Activated gamma-delta T cell treated with anti-CD3 and anti-CD28 coated beads, Interleukin-2, amount 50 U/mL, for 16 hours (primary cell): ENCODE measurements around the gene RPL7A.
"Not testable (repeated sequence)": the region's sequence is repeated elsewhere in the genome, so short reads cannot be mapped to it uniquely, and the experiment has no call there.

Experiments
- DNase-seq: peaks from one replicate; pipeline ENCODE4 v3.0.0-alpha.2; 2020; ENCODE audit warnings: low read depth

Gene RPL7A

DNA sequence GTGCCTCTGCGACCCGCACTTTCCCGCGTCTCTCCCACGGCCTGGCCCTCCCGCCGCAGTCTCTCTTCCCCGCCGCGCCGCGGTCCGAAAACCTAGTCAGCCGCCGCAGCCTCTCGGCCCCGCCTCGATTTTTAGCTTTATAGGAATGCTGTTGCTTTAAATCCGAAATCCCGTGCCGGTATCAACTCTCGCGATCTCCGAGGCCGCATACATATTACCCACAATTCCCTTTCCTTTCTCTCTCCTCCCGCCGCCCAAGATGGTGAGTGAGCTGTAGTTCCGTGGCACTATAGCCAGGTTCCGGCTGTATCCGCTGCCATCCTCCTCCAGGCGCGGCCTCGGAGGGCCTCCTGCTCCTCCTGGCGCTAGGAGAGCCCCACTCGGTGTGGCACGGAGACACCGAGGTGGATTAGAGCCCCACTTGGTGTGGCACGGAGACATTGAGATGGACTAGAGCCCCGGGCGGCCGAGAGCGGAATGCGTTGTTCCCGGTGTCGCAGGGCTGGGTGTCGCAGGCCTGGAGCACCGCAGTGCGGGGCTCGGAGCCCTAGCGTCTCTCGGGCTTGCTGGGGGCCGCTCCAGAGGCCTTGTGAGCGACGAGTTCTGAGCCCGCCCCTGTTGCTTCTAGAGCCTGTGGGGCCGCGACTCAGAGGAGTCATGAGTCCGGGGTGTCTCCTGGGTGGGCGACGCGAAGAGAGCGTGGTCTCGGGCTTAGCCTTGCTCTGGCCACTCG is at the start of gene RPL7A, which contains the start of gene MED22:
RPL7A (plus strand) TSS at position 234 of the 733 bp plus-strand sequence; CDS start at position 260, 26 bp downstream.
MED22 (minus strand) TSS at position 147 of the 733 bp plus-strand sequence. CDS start 1,469 bp downstream, outside the sequence.
- DNase-seq: peak; percentile 85

DNA sequence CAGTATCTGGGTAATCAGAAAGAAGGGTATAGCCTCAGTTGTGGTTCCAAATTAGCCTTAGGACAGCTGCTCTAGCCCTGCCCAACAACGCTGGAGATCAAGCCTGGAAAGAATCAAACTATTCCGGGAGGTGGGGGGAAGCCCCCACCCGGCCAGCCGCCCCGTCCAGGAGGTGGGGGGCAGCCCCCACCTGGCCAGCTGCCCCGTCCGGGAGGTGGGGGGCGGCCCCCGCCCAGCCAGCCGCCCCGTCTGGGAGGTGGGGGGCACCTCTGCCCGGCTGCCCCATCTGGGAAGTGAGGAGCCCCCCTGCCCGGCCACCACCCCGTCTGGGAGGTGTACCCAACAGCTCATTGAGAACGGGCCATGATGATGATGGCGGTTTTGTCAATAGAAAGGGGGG is 48.0 kb upstream of the RPL7A start:
- DNase-seq: not testable (repeated sequence)

DNA sequence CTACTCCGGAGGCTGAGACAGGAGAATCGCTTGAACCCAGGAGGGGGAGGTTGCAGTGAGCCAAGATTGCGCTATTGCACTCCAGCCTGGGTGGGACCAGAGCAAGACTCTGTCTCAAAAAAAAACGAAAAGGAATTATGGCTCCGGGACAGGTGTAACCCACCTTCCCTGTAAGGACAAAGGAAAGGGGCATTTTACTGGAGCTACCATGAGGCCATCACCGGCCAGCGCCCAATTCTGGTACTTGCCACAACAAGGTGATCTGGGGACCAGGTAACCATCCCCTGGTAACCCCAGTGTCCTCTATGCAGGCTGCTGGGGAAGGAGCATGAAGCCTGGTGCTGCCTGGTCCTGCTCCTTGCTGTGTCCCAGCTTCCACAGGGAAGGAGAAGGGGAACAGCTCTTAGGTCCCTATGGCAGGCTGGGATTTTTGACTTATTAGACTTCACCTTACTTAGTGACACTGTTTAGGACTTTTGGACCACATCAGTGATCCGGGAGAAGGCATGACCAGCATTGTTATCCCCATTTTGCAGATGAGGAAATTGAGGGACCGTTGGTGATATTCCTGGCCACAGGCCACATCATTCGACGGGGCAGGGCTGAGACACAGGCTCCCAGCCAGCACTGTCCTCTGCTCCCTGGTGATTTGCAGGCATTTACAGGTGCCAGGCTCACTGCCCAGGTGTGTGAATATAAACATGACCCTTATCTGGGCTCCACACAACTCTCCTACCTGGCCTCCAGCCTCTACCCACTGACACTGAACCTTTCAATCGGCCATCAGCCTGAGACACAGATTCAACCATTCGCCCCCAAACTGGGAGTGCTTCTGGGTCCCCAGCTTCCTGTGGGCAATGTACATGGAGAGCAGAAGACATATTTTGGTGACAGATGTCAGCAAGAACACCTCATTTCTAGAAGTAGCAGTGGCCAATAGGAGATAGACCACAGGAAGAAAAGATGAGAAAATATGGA is 46.5 kb upstream of the RPL7A start:
- no peak for DNase-seq

DNA sequence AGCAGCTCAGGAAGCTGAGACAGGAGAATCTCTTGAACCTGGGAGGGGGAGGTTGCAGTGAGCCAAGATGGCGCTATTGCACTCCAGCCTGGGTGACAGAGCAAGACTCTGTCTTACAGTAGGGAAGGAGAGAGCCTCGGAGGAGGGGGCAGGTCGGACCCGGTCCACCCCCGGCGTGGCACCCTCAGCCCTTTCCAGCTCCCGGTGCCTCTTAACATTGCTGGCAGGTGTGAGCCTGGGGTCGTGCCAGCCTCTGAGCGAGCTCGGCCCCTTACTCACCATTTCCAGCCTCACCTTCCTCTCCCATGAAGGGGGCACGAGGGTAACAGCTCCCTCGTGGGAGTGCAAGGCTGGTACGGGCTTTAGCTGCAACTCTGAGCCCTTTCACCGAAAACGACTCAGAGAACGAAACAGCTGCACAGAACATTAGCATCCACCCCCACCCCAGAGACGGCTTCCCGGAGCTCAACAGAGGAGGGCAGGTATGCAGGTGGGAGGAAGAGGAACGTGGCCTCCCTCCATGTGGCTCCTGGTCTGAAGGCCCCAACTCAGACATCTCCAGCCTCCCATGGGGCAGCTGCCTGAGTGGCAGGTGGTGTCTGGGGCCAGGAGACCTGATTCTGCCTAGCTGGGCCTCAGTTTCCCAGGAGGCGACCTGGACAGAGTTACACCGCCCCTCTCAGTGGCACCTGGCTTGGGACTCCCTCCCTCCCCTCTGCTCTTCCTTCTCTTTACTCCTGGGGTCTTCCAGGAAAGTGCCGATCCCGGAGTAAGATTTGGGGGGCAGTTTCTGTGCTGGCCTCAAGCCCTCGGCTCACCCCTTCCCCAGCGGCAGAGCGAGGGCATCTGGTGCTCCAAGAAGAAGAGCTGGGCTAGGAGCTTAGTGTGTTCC is 44.5 kb upstream of the RPL7A start:
- no peak for DNase-seq

DNA sequence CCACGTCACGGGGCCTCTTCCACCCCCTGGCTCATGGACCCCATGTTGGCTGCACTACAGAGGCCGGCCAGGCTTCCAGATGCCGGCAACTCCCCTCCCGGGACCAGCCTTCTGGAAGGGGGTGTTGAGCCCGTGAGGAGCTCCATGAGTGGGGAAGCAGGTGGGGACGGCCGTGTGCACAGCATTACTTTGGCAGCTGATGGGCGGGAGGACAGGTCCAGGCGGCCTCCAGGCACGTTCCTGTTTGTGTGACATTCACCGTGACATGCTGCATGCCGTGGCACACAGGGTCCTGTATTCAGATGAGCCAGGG is 43.9 kb upstream of the RPL7A start:
- DNase-seq: no peak

DNA sequence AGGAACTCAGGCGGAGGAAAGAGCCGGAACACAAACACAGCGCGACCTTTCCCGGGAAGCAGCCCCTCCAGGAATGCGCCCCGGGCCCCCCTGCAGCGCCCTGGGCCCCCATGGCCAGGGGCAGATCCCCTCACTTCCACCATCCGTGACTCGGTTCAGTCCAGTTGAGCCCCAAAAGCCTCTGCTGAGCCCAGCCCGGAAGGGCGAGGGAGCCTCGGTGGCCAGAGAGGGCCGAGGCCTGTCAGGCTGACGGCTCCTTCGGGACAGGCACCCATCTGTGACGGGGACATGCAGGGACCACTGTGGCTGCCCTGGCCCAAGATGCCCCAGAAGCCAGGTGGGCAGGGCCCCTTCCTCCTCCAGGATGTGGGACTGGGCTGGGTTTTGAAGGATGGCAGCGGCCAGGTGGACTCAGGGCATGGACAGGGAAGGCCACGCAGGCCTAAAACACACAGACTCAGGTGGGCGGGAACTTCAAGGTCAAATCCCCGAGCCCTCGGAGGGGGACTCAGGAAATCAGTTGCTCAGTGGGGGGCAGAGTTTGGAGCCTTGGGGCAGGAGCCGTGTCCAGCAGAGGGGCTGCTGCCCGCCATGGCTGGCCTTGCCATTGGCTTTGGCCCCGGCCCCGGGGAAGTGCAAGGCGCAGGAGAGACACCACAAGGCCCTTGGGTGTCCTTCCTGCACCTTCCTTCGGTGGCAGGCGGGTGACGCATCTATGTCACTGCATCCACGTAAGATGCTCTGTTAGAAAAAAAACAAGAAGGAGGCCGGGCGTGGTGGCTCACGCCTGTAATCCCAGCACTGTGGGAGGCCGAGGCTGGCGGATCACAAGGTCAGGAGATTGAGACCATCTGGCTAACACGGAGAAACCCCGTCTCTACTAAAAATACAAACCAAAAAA is 43.3 kb upstream of the RPL7A start:
- no peak for DNase-seq

DNA sequence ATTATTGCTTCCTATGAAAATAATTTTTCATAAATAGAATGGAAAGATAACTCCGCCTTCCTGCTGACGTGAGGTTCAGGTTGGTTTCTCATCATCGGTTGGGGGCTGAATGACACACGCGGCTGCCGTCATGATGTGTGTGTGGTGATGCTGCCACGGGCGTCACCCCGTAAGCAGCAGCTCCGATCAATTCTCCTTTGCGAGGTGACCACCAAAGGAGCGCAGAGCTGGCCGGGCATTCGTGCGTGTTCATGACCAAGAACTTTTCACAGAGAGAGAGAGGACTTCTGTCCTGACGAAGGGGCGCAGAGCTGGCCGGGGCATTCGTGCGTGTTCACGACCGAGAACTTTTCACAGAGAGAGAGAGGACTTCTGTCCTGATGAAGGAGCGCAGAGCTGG is 42.3 kb upstream of the RPL7A start:
- DNase-seq: no peak

DNA sequence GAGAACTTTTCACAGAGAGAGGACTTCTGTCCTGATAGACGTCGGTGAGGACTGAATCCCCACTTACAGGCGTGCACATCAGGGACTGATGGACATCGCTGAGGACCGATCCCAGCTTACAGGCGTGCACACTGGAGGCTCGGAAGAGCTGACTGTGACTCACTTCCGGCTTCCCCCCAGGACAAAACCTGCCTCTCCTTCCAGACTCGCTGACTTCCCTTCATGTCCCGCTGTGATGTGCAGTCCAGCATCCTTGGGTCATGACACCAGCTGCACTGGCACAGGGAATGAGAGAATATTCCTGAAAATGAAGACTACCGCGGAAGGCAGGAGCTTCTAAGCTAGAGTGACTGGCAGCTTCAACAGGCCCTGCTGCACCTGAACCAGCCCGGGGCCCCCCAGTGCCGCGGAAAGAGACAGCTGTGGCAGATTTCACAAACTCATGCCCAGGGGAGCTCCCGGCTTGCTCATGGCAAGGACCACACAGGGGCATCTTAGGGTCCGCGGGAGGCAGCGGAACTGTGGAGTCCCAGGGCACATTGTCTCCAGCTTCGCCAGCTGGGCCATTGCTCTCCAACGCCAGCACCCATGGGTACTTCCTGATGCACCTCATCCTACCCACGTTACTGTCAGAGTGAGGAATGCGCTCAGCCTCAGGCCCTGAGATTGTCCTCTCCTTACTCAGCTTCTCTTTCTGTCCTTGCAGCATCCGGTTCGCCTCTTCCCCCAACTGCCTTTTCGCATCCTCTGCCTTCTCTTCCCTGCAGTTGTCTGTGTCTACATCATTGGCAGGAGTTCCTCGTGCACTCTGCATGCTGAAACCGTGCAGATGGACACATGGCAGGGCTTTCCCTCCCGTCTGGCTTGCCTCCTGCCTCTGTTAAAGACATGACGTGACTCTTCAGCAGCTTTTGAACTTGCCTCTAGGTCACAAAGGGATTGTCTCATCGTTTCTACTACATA is 41.5 kb upstream of the RPL7A start:
- no peak for DNase-seq

DNA sequence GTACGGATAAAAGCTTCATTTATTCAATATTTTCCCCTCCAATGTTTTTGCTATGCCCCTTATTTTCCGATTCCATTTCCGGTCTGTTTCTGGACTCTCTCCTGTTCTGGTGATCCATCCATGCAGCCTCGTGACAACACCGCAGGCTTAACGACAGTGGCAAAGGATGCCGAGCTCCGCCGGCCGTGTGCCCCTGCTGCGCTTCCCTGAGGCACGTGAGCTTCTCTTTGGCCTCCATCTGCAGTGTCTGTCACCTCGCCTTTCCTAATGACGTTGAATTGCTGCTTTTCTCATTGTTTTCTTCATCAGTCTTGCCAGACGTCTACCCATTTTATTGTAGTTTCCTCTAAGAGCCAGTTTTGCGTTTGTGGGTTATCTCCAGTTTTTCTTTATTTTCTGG is 40.7 kb upstream of the RPL7A start:
- DNase-seq: no peak

DNA sequence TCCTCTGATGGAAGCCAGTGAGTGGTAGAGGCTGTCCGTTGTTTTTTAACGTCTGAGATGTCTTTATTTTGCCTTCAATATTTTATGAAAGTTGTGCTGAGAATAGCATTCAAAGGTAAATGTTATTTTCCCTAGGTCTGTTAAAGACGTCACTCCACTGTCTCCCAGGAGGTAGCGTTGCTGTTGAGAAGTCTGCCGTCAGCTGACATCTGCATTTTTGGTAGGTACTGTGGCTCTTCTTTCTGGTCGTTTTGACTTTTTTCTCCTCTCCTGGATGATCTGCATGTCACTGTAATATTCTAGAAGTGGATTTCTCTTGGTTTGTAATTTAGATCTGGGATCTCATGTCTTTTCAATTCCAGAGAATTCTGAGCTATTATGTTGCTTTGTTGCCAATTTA is 38.4 kb upstream of the RPL7A start:
- DNase-seq: no peak

DNA sequence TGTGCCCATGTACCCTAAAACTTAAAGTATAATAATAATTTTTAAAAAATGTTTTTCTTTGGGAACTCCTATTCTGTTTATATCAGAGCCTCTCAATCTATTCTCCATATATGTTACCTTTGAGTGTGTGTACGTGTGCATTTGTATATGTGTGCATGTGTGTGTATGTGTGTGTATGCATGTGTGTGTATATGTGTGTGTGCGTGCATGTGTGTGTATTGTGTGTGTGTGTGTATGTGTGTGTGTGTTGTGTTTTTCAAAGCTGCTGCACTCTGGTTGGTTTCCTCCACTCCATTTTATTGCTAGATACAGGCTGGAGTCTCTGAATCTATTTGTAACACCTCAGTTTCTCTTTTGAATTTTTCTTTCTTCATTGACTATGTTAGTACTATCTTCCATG is 32.0 kb upstream of the RPL7A start:
- no peak for DNase-seq

DNA sequence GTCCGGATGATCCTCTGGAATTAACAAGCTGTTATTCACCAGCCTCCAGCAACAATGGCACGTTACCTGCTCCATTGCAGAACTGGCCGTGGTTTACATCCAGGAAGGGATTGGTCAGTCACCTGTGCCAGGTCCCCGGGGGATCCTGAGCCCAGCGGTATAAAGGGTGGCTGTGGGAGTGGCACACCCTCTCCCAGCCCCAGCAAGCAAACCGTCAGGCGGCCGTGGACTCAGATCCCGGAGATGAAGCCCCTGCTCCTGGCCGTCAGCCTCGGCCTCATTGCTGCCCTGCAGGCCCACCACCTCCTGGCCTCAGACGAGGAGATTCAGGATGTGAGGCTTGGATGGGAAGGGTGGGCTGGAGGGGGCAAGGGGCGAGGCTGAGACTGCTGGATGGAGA is 30.5 kb upstream of the RPL7A start:
- DNase-seq: not testable (repeated sequence)

DNA sequence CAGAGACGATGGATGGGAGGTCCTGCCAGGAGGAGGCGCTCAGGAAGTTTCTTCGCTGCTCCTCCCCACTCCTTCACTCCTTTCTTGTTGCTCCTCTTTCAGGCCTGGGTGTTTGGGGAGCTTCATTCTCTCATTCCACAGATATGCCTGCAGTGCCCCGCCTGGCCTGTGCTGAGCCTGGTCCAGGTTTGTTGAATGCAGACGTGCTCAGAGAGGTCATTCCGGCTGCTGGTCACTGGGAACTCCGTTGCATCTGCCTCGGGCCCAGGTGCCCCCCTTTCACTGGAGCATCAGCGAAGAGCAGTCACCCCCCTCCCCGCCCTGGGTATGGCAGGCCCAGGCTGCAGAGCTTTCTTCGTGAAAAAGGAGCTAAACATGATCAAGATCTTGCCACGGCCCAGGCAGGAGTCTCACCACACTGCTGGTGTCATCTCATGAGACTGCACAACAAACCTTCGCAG is 27.6 kb upstream of the RPL7A start:
- DNase-seq: no peak

DNA sequence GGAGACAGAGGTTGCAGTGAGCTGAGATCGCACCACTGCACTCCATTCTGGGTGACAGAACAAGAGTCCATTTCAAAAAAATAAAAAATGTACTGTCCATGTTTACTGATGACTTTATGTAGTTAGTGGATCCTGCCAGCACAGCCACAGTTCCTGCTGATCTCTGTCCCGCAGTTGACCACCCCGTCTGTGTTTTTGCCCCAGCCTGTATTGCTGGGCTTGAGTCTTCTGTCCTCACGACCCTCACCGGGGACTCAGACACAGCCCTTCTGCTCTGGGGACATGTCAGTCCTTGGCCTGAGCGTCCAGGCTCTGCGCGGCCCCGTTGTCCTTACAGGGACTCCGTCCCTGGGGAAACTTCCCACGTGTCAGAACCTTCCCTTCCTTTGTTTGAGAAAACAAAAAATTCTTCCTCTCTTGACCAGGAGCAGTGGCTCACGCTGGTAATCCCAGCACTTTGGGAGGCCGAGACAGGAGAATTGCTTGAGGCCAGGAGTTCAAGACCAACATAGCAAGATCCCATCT is 26.5 kb upstream of the RPL7A start:
- no peak for DNase-seq

DNA sequence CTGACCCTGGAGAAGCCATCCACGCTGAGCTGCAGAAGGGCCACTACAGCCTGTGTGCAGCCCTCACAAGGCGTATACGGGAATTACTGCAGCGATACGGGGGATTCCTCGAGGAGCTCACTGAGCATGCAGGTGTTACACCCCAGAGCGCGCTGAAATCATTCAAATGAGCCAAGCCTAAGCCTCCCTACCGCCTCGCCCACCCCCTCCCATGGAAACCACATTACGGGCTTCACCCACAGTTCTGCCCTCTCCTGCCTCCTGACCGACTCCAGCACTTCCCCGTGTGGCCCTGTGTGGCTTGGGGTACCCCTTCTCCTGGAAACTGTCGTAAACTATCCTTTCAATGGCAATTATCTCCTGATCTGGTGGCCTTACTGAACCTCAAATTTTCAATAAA is 25.3 kb upstream of the RPL7A start:
- DNase-seq: no peak

DNA sequence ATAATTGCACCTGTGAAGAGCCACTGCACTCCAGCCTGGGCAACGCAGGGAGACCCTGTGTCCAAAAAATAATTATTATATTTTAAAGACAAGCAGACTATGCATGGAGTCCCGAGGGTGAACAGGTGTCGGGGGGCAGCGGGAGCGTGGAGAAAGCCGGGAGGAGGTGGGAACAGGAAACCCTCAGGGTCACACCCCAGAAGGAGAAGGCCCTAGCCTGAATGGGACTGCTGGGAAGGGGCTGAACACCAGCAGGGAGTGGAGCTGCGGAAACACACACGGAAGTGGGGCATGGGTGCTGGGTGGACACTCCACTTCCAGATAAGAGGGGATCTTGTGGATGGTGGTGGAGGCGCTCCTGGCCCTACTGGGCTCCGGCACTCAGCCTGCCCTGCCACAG is 24.8 kb upstream of the RPL7A start:
- no peak for DNase-seq

DNA sequence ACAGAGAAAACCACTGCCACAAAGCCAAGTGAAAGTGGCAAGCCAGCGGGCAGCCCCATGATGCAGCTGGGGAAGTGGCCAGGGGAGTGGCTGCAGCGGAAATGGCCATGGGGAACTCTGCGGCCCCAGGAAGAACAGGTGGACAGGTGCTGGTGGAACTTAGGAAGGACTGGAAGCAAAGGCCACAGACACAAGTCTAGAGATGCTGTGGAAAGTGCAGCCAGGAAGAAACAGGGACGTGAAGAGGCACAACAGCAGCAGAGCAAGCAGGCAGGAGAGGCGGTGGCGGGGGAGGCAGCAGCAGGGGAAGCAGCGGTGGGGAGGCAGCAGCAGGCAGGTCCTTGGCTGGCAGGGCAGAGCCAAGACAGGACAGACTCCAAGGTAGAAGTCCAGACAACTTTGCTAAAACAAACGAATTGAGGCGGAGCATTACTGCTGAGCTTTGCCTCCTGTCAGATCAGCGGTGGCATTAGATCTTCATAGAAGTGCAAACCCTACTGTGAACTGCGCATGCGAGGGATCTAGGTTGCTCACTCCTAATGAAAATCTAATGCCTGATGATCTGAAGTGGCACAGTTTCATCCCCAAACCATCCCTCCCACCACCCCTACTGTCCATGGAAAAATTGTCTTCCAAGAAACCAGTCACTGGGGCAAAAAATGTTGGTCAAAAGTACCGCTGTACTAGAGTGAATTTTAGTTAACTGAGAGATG is 23.9 kb upstream of the RPL7A start:
- DNase-seq: no peak

DNA sequence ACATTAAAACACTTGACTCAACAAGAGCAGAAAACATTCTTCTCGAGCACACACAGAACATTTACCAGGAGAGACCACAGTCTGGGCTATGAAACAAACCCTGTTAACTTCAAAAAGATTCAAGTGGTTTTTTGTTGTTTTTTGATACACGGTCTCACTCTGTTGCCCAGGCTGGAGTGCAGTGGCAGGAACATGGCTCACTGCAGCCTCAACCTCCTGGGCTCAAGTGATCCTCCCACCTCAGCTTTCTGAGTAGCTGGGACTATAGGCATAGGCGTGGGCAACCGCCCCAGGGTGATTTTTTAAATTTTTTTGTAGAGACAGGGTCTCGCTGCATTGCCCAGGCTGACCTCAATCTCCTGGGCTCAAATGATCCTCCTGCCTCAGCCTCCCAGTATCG is 21.0 kb upstream of the RPL7A start:
- not testable (repeated sequence) for DNase-seq
